ENCODE data around the gene PGGT1B.
A peak's percentile ranks its signal among the peaks of the same experiment; 100 is the strongest.

Gene PGGT1B

GRCh38 chr5:115304496-115304895 is 41.8 kb upstream of the PGGT1B start:
- Histone ChIP-seq H3K9ac (ENCODE audit: low read length) (no peak overlapping the region), H3K79me2 (ENCODE audit: low read length) (no peaks in the 10 kb centered on the region), H3K27me3 (ENCODE audit: low read depth, low read length) (no peaks in the 10 kb centered on the region), H3K4me2 (ENCODE audit: low read length) (no peak overlapping the region), H3K4me3 (ENCODE audit: low read length) (no peak overlapping the region), H3K27ac (ENCODE audit: low read length) (no peak overlapping the region), H2AFZ (ENCODE audit: low read depth, low read length) (no peak overlapping the region), H3K4me1 (ENCODE audit: low read length) (peaks cover 7% of the 10 kb centered on the region; the same call in 1 of the 2 replicates), H3K9me3 (ENCODE audit: insufficient read depth, low read length) (no peaks in the 10 kb centered on the region), H3K36me3 (replicated peaks; ENCODE audit: low read depth, low read length) (no peaks in the 10 kb centered on the region), H4K20me1 (ENCODE audit: insufficient read depth, low read length) (no peaks in the 10 kb centered on the region)
- no peak for TF ChIP-seq CTCF (IDR thresholded peaks at IDR 0.05; ENCODE audit: low read depth, low read length)
- no peak for TF ChIP-seq EZH2phosphoT487 (IDR thresholded peaks at IDR 0.05; ENCODE audit: low read depth)

- H3K9ac ChIP-seq (ENCODE audit: low read length) = no peak overlapping the region
- no peaks in the 10 kb centered on the region for H3K36me3 ChIP-seq (replicated peaks; ENCODE audit: low read depth, low read length)
- peaks cover 7% of the 10 kb centered on the region; the same call in 1 of the 2 replicates for H3K4me1 ChIP-seq (ENCODE audit: low read length)
- no peaks in the 10 kb centered on the region for H3K27me3 ChIP-seq (ENCODE audit: low read depth, low read length)
- no peak overlapping the region for H3K4me3 ChIP-seq (ENCODE audit: low read length)
- H3K79me2 ChIP-seq (ENCODE audit: low read length) = no peaks in the 10 kb centered on the region; the same call in 1 of the 2 replicates
- TF ChIP-seq CTCF (IDR thresholded peaks at IDR 0.05; ENCODE audit: low read depth, low read length) (no peak), EZH2phosphoT487 (IDR thresholded peaks at IDR 0.05; ENCODE audit: low read depth) (no peak)
- H2AFZ ChIP-seq (ENCODE audit: low read depth, low read length) = no peak overlapping the region
- no peaks in the 10 kb centered on the region for H4K20me1 ChIP-seq (ENCODE audit: insufficient read depth, low read length)
- no peak overlapping the region for H3K27ac ChIP-seq (ENCODE audit: low read length)
- H3K9me3 ChIP-seq (ENCODE audit: insufficient read depth, low read length) = no peaks in the 10 kb centered on the region
- no peak overlapping the region for H3K4me2 ChIP-seq (ENCODE audit: low read length)
Measured at GRCh38 chr5:115298811-115299210, 36.1 kb upstream of the PGGT1B start.

GRCh38 chr5:115297031-115297430 is 34.4 kb upstream of the PGGT1B start:
- Histone ChIP-seq H3K9ac (ENCODE audit: low read length) (no peak overlapping the region), H3K79me2 (ENCODE audit: low read length) (no peaks in the 10 kb centered on the region; the same call in 1 of the 2 replicates), H3K27ac (ENCODE audit: low read length) (no peak overlapping the region), H3K4me3 (ENCODE audit: low read length) (peak overlapping the region; percentile 73), H3K4me1 (ENCODE audit: low read length) (peaks cover 7% of the 10 kb centered on the region; the same call in 1 of the 2 replicates), H4K20me1 (ENCODE audit: insufficient read depth, low read length) (no peaks in the 10 kb centered on the region), H2AFZ (ENCODE audit: low read depth, low read length) (0 out of 2 replicates have a peak overlapping the region, but pooled peaks have one; percentile 54), H3K27me3 (ENCODE audit: low read depth, low read length) (no peaks in the 10 kb centered on the region), H3K36me3 (replicated peaks; ENCODE audit: low read depth, low read length) (peaks cover 7% of the 10 kb centered on the region), H3K4me2 (ENCODE audit: low read length) (peak overlapping the region; percentile 57), H3K9me3 (ENCODE audit: insufficient read depth, low read length) (0 out of 2 replicates have a peak, but pooled peaks cover 4% of the 10 kb centered on the region)
- TF ChIP-seq CTCF (IDR thresholded peaks at IDR 0.05; ENCODE audit: low read depth, low read length) = no peak
- no peak for TF ChIP-seq EZH2phosphoT487 (IDR thresholded peaks at IDR 0.05; ENCODE audit: low read depth)

- H3K36me3 ChIP-seq (replicated peaks; ENCODE audit: low read depth, low read length) = peaks cover 7% of the 10 kb centered on the region
- H3K9me3 ChIP-seq (ENCODE audit: insufficient read depth, low read length) = peaks cover 4% of the 10 kb centered on the region; the same call in 1 of the 2 replicates
- H2AFZ ChIP-seq (ENCODE audit: low read depth, low read length) = peak within 1 kb of the TSS; percentile 95
- H3K4me1 ChIP-seq (ENCODE audit: low read length) = peaks cover 7% of the 10 kb centered on the region; the same call in 1 of the 2 replicates
- H3K4me2 ChIP-seq (ENCODE audit: low read length) = peak within 1 kb of the TSS; percentile 99
- no peaks in the 10 kb centered on the region for H3K27me3 ChIP-seq (ENCODE audit: low read depth, low read length)
- peak within 1 kb of the TSS; percentile 99 for H3K4me3 ChIP-seq (ENCODE audit: low read length)
- H3K79me2 ChIP-seq (ENCODE audit: low read length) = no peaks in the 10 kb centered on the region; the same call in 1 of the 2 replicates
- no peak within 1 kb of the TSS for H3K27ac ChIP-seq (ENCODE audit: low read length)
- peak within 1 kb of the TSS; percentile 70 for H3K9ac ChIP-seq (ENCODE audit: low read length)
- H4K20me1 ChIP-seq (ENCODE audit: insufficient read depth, low read length) = no peaks in the 10 kb centered on the region
- TF ChIP-seq EZH2phosphoT487 (IDR thresholded peaks at IDR 0.05; ENCODE audit: low read depth) (no peak), CTCF (IDR thresholded peaks at IDR 0.05; ENCODE audit: low read depth, low read length) (no peak)
Measured at GRCh38 chr5:115296124-115297022, 33.7 kb upstream of the PGGT1B start, which contains the start of gene CCDC112. Gene CCDC112 (minus strand): TSS chr5:115296654. CDS start chr5:115296543, 111 bp downstream.

Measured in OCI-LY3 (cell line).